ENCODE results near the gene CLIC5. TPM values are rescaled to one million over a fixed set of nuclear protein-coding genes. Genes with fewer than 3 reads are reported as not detected.

The CLIC5 gene
- total and polyA plus RNA-seq, 2 donors (not counting 1 experiment from before 2014, with no cell fraction given), result 0.96 to 0.97 TPM

GRCh38 chr6:45850378-45851033, 165.2 kb downstream of the CLIC5 start:
- Histone ChIP-seq H3K4me2 (replicated peaks; ENCODE audit: low read depth, low read length, poor library complexity, severe bottlenecking) (no peak overlapping the region), H3K79me2 (ENCODE audit: control insufficient read depth, insufficient read depth, low read length) (no peaks in the 10 kb centered on the region), H3K4me3 (ENCODE audit: control extremely low read depth in 1 of 5, extremely low read depth in 1 of 5, insufficient read depth in 1 of 5, low read depth in 2 of 5, low read length in 4 of 5) (no peak overlapping the region), H3K27me3 (replicated peaks in 1 of 4; ENCODE audit: control extremely low read depth in 1 of 4, control insufficient read depth in 3 of 4, insufficient read depth in 4 of 4, low read length in 3 of 4) (peaks cover 0 to 5% (median 0%) of the 10 kb centered on the region in 4 experiments), H3K27ac (ENCODE audit: low read length in 2 of 2) (no peak overlapping the region), H2AFZ (ENCODE audit: insufficient read depth, low read depth, low read length, poor library complexity, severe bottlenecking) (no peak overlapping the region), H4K20me1 (ENCODE audit: control insufficient read depth, insufficient read depth, low read length, poor library complexity, severe bottlenecking) (no peaks in the 10 kb centered on the region), H3K9me3 (ENCODE audit: control extremely low read depth in 1 of 3, control insufficient read depth in 2 of 3, insufficient read depth in 1 of 3, low read length in 2 of 3) (no peaks in the 10 kb centered on the region), H3K9ac (ENCODE audit: low read length) (no peak overlapping the region), H3K36me3 (replicated peaks in 1 of 2; ENCODE audit: control extremely low read depth in 1 of 2, control insufficient read depth in 1 of 2, extremely low read depth in 1 of 2, insufficient read depth in 2 of 2, low read length in 1 of 2) (no peaks in the 10 kb centered on the region), H3K4me1 (ENCODE audit: control insufficient read depth in 2 of 2, insufficient read depth in 2 of 2, low read length in 2 of 2) (no peaks in the 10 kb centered on the region)
- Mint-ChIP-seq H3K4me3 (no peak overlapping the region), H3K4me1 (no peaks in the 10 kb centered on the region), H3K27ac (no peak overlapping the region), H3K9me3 (ENCODE audit: insufficient read depth) (no peaks in the 10 kb centered on the region), H3K27me3 (peaks cover 3% of the 10 kb centered on the region)
- ATAC-seq (ENCODE audit: low read depth), result no peak
- ChIA-PET POLR2A (no interaction called here), CTCF (no interaction called here)
- TF ChIP-seq EZH2 (IDR thresholded peaks at IDR 0.05; ENCODE audit: borderline replicate concordance, insufficient read depth, low read depth, low read length, poor library complexity, severe bottlenecking) (no peak), CTCF (IDR thresholded peaks at IDR 0.05) (no peak)
- 96% methylated on average over 4 of the region's 8 CpGs for WGBS (ENCODE audit: insufficient coverage)
- intact Hi-C loops (cut with micrococcal nuclease), result no loop called here
- DNase-seq, result no peak

GRCh38 chr6:45845567-45845966, 170.1 kb downstream of the CLIC5 start:
- H4K20me1 ChIP-seq (ENCODE audit: control insufficient read depth, insufficient read depth, low read length, poor library complexity, severe bottlenecking), result no peaks in the 10 kb centered on the region
- no peak overlapping the region for H3K4me3 ChIP-seq (ENCODE audit: control extremely low read depth in 1 of 5, extremely low read depth in 1 of 5, insufficient read depth in 1 of 5, low read depth in 2 of 5, low read length in 4 of 5)
- no peak overlapping the region for H3K4me3 Mint-ChIP-seq
- H3K27ac ChIP-seq (ENCODE audit: low read length in 2 of 2), result no peak overlapping the region
- no CpG with 5 or more reads among the region's 1 CpG for WGBS (ENCODE audit: insufficient coverage)
- no peaks in the 10 kb centered on the region for H3K9me3 ChIP-seq (ENCODE audit: control extremely low read depth in 1 of 3, control insufficient read depth in 2 of 3, insufficient read depth in 1 of 3, low read length in 2 of 3)
- no peak overlapping the region for H2AFZ ChIP-seq (ENCODE audit: insufficient read depth, low read depth, low read length, poor library complexity, severe bottlenecking)
- no peaks in the 10 kb centered on the region for H3K79me2 ChIP-seq (ENCODE audit: control insufficient read depth, insufficient read depth, low read length)
- intact Hi-C loops (cut with micrococcal nuclease), result no loop called here
- no peaks in the 10 kb centered on the region for H3K4me1 Mint-ChIP-seq
- H3K36me3 ChIP-seq (replicated peaks in 1 of 2; ENCODE audit: control extremely low read depth in 1 of 2, control insufficient read depth in 1 of 2, extremely low read depth in 1 of 2, insufficient read depth in 2 of 2, low read length in 1 of 2), result no peaks in the 10 kb centered on the region
- TF ChIP-seq EZH2 (IDR thresholded peaks at IDR 0.05; ENCODE audit: borderline replicate concordance, insufficient read depth, low read depth, low read length, poor library complexity, severe bottlenecking) (no peak), CTCF (IDR thresholded peaks at IDR 0.05) (no peak)
- H3K27me3 Mint-ChIP-seq, result no peaks in the 10 kb centered on the region
- no peaks in the 10 kb centered on the region for H3K27me3 ChIP-seq (replicated peaks in 1 of 4; ENCODE audit: control extremely low read depth in 1 of 4, control insufficient read depth in 3 of 4, insufficient read depth in 4 of 4, low read length in 3 of 4)
- no peaks in the 10 kb centered on the region for H3K4me1 ChIP-seq (ENCODE audit: control insufficient read depth in 2 of 2, insufficient read depth in 2 of 2, low read length in 2 of 2)
- no peak overlapping the region for H3K9ac ChIP-seq (ENCODE audit: low read length)
- ChIA-PET POLR2A (no interaction called here), CTCF (interaction anchor here (1.1 kb wide), 1 partner anchor 1186 kb away, joined by 4 read pairs; no protein-coding TSS in a partner anchor)
- no peaks in the 10 kb centered on the region for H3K9me3 Mint-ChIP-seq (ENCODE audit: insufficient read depth)
- DNase-seq (no peak), ATAC-seq (ENCODE audit: low read depth) (no peak)
- H3K27ac Mint-ChIP-seq, result no peak overlapping the region
- no peak overlapping the region for H3K4me2 ChIP-seq (replicated peaks; ENCODE audit: low read depth, low read length, poor library complexity, severe bottlenecking)

Data from B cell (primary cell).